Heart right ventricle (tissue), 16 donors: ENCODE measurements around the gene NMUR1. TPM values are rescaled to one million over a fixed set of nuclear protein-coding genes. Genes with fewer than 3 reads are reported as not detected.

Experiments
- ATAC-seq, 8 donors: fragments of 200-7000 bp; cut with Tn5 transposase; one replicate each; pipeline ENCODE4 v1.9.1; 2020; ENCODE audit warnings: mild to moderate bottlenecking in 8 of 8, moderate library complexity in 8 of 8, moderate number of reproducible peaks in 1 of 8
- DNase-seq, 2 donors: peaks; one replicate each; pipeline ENCODE4 v3.0.0-alpha.2; 2020
- H3K27ac ChIP-seq, 10 donors: fragments of 200-600 bp; sonication (generic) in 2 of 10; one replicate each; pipeline versions ENCODE4 v1.5.0 to v1.8.0; 2020 to 2022; ENCODE audit warnings: mild to moderate bottlenecking in 3 of 10
- H3K27me3 ChIP-seq, 7 donors: fragments of 200-600 bp; one replicate each; pipeline ENCODE4 v1.8.0; 2021 to 2022; ENCODE audit warnings: mild to moderate bottlenecking in 2 of 7
- H3K36me3 ChIP-seq, 9 donors: fragments of 200-600 bp; sonication (generic) in 1 of 9; one replicate each; pipeline versions ENCODE4 v1.5.0 to v1.8.0; 2020 to 2022; ENCODE audit warnings: mild to moderate bottlenecking in 2 of 9
- H3K4me1 ChIP-seq, 9 donors: fragments of 200-600 bp; sonication (generic) in 1 of 9; one replicate each; pipeline versions ENCODE4 v1.5.0 to v1.8.0; 2020 to 2022; ENCODE audit warnings: mild to moderate bottlenecking in 4 of 9
- H3K4me3 ChIP-seq, 10 donors: fragments of 200-600 bp; sonication (generic) in 2 of 10; one replicate each; pipeline versions ENCODE4 v1.5.0 to v1.8.0; 2020 to 2022; ENCODE audit warnings: mild to moderate bottlenecking in 7 of 10, moderate library complexity in 2 of 10
- H3K9me3 ChIP-seq, 11 donors: fragments of 200-600 bp in 10 of 11; sonication (generic) in 2 of 11; one replicate each; pipeline versions ENCODE4 v1.5.0 to v1.8.0; 2013 to 2022; ENCODE audit warnings: mild to moderate bottlenecking in 2 of 11, control low read depth in 1 of 11, moderate library complexity in 1 of 11
- WGBS, 2 donors: extraction: QIAGEN DNeasy Blood & Tissue Kit; methylation state at CpG; one replicate each; pipeline ENCODE4 v1.1.7; 2013; ENCODE audit warnings: inconsistent platforms in 1 of 2; 5-methylcytosine and 5-hydroxymethylcytosine counted together
- intact Hi-C, 10 donors: fragments of 100-400 bp; cut with DNase I; formaldehyde crosslinking; loops; one replicate each; pipeline versions ENCODE4 v1.11.1 to v1.14.2; 2022
- polyA plus RNA-seq, 2 donors: library from polyadenylated mRNA; stranded (reverse); fragments of 200-250 nt; gene quantifications; one replicate each; pipeline ENCODE4 v1.2.3, GENCODE V29; 2013
- total RNA-seq, 10 donors: library from RNA; stranded (reverse); fragmentation: NEBNext Ultra II Directional in 3 of 10; extraction: Animal tissue kit (Norgen Biotek cat#: 25700) in 3 of 10; gene quantifications; one replicate each; pipeline versions ENCODE4 v1.2.1 to v1.2.4, GENCODE V29; 2021 to 2023
- TF ChIP-seq, protein P1 (sequence below), 9 donors: fragments of 200-600 bp; sonication (generic) in 2 of 9; IDR thresholded peaks; one replicate each; pipeline versions ENCODE4 v1.5.0 to v1.8.0; 2021 to 2022; ENCODE audit warnings: antibody characterized with exemption in 9 of 9, mild to moderate bottlenecking in 5 of 9, moderate library complexity in 1 of 9
- donor health status: Arrhythmogenic right ventricular cardiomyopathy.
- donor health status: ischemic (EF 13 %, LVEDD 7.1; RV severe dilation, severe dysfunction).
- donor health status: healthy with polysubstance abuse.
- donor health status: DM: no; HTN: yes; CAD: no.
- donor health status: DM: no; HTN: no; CAD: no.
- donor health status: ischemic (EF 25% LVEDD 6.9; RV normal size, moderate dysfunction).
- donor health status: ischemic (EF 25% LVEDD 5.7; RV mildly dilated, moderate dysfunction).
- donor health status: healthy.
- donor health status: DM: yes; HTN: yes; CAD: no.
- donor health status: Ischemic cardiomyopathy.
- donor health status: ischemic (EF 35%, LVEDD 5.7; RV mildly dilated, moderate dysfunction).
- donor health status: nonischemic (EF 11% LVEDD 7.7; RV severe dilation, severe dysfunction).
- donor health status: DM: yes; HTN: yes; CAD: no.
- donor health status: PGD.
- donor health status: ischemic (EF 29% LVEDD 5.4; RV normal size, mild dysfunction).
- donor health status: nonischemic (EF 23%, LVEDD 6.1; RV moderate dilation, normal function).

Gene NMUR1
- total and polyA plus RNA-seq, 12 donors: 0.10 to 0.82 (median 0.35) TPM; not detected in 1

- no peak for DNase-seq
- Histone ChIP-seq H3K27me3 (peaks cover 0 to 83% (median 13%) of the 10 kb centered on the region in 7 donors), H3K9me3 (no peaks in the 10 kb centered on the region), H3K4me3 (no peak overlapping the region), H3K27ac (no peak overlapping the region), H3K4me1 (peaks cover 0 to 25% (median 9%) of the 10 kb centered on the region in 9 donors), H3K36me3 (no peaks in the 10 kb centered on the region)
- intact Hi-C loops: loop anchor here in 3 of 10 donors (1.0 to 2.0 kb wide), 3 partner anchors 24 to 27 kb away; no protein-coding TSS in a partner anchor
- no peak for ATAC-seq
- WGBS, 2 donors: 90 to 91% methylated on average over 16 of the region's 16 CpGs
- TF ChIP-seq, protein P1, sequence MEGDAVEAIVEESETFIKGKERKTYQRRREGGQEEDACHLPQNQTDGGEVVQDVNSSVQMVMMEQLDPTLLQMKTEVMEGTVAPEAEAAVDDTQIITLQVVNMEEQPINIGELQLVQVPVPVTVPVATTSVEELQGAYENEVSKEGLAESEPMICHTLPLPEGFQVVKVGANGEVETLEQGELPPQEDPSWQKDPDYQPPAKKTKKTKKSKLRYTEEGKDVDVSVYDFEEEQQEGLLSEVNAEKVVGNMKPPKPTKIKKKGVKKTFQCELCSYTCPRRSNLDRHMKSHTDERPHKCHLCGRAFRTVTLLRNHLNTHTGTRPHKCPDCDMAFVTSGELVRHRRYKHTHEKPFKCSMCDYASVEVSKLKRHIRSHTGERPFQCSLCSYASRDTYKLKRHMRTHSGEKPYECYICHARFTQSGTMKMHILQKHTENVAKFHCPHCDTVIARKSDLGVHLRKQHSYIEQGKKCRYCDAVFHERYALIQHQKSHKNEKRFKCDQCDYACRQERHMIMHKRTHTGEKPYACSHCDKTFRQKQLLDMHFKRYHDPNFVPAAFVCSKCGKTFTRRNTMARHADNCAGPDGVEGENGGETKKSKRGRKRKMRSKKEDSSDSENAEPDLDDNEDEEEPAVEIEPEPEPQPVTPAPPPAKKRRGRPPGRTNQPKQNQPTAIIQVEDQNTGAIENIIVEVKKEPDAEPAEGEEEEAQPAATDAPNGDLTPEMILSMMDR (IDR thresholded peaks at IDR 0.05): no peak
Measured at GRCh38 chr2:231531883-231532755, 1.9 kb upstream of the NMUR1 start.

DNA sequence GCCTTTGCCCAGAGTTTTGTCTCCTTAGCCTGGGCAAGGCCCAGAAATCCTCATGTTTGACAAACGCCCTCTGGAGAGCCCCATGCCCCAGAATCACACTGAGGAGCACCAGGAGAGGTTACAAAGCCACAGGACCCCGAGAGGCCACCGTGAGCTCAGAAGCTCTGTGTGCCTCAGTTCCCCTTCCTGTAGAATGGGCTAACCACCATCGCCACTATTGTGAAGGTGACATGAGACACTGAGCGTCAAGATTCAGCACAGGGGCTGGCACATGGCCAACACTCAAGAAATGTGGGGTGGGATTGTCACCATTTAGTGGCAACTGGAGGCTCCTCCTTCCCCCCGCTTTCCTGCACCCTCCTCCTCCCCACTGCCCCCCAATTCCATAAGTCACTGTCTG, 1.2 kb upstream of the NMUR1 start:
- intact Hi-C loops: loop anchor here in 2 of 10 donors (1.0 to 2.0 kb wide), 2 partner anchors 25 to 27 kb away; no protein-coding TSS in a partner anchor
- Histone ChIP-seq H3K36me3 (no peaks in the 10 kb centered on the region), H3K9me3 (no peaks in the 10 kb centered on the region), H3K27ac (no peak overlapping the region), H3K4me3 (no peak overlapping the region), H3K4me1 (peaks cover 0 to 19% (median 9%) of the 10 kb centered on the region in 9 donors), H3K27me3 (peaks cover 0 to 82% (median 13%) of the 10 kb centered on the region in 7 donors)
- 91 to 92% methylated on average over 6 of the region's 6 CpGs for WGBS, 2 donors
- TF ChIP-seq, protein P1 (IDR thresholded peaks at IDR 0.05): no peak
- no peak for ATAC-seq
- no peak for DNase-seq

GRCh38 chr2:231528636-231529030, 1.6 kb downstream of the NMUR1 start:
- no peak for ATAC-seq
- DNase-seq: no peak
- Histone ChIP-seq H3K9me3 (no peaks in the 10 kb centered on the region), H3K4me3 (no peak overlapping the region), H3K4me1 (peaks cover 0 to 20% (median 5%) of the 10 kb centered on the region in 9 donors), H3K27ac (no peak overlapping the region), H3K36me3 (no peaks in the 10 kb centered on the region), H3K27me3 (peaks cover 0 to 65% (median 13%) of the 10 kb centered on the region in 7 donors)
- intact Hi-C loops: loop anchor here in 1 of 10 donors (2.0 kb wide), 1 partner anchor 30 kb away; no protein-coding TSS in a partner anchor
- 97 to 98% methylated on average over 9 of the region's 9 CpGs for WGBS, 2 donors
- TF ChIP-seq, protein P1 (IDR thresholded peaks at IDR 0.05): no peak

DNA sequence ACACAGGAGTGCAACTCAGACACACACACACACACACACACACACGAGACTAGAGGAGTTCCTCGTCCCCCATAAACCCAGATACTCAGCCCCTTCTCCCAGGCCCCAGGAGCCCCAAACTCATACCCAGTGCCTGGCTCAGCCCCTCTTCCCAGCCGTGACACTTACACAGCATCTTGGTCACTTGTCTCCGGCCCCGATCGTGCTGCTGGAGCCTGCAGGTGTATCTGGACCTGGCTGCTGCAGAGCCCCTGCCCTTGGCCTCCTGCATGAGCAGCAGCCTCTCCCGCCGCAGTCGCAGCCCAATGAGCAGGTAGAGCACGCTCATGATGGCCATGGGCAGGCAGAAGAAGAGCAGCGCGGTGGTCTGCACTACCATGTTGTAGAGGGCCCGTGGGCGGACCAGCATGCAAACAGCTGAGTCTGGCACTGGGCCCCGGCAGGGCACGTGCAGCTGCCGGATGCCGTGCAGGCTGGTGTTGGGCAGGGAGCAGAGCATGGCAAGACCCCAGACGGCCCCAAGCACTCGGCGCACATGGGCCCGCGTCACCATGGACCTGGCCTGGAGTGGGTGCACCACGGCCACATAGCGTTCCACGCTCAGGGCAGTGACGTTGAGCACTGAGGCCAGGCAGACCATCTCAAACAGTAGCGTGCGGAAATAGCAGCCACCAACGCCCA, 2.1 kb downstream of the NMUR1 start:
- Histone ChIP-seq H3K9me3 (no peaks in the 10 kb centered on the region), H3K27ac (no peak overlapping the region), H3K36me3 (no peaks in the 10 kb centered on the region), H3K27me3 (peaks cover 0 to 59% (median 13%) of the 10 kb centered on the region in 7 donors), H3K4me1 (peaks cover 0 to 25% (median 6%) of the 10 kb centered on the region in 9 donors), H3K4me3 (no peak overlapping the region)
- ATAC-seq (no peak), DNase-seq (no peak)
- TF ChIP-seq, protein P1 (IDR thresholded peaks at IDR 0.05): no peak
- 92 to 94% methylated on average over 30 of the region's 30 CpGs for WGBS, 2 donors
- intact Hi-C loops: loop anchor here in 1 of 10 donors (2.0 kb wide), 1 partner anchor 31 kb away; no protein-coding TSS in a partner anchor
